Transverse colon (tissue), 4 donors: ENCODE data around the gene WDR19.

Source experiments
- EP300 ChIP-seq: sonication (generic); formaldehyde crosslinking; IDR thresholded peaks from one replicate; pipeline ENCODE4 v1.6.1; 2017; ENCODE audit warnings: antibody characterized with exemption, low read depth
- POLR2A ChIP-seq: fragments of 450-650 bp; IDR thresholded peaks from one replicate; pipeline ENCODE4 v1.6.1; 2016; ENCODE audit warnings: antibody characterized with exemption, mild to moderate bottlenecking, moderate library complexity
- POLR2AphosphoS5 ChIP-seq, 3 donors: sonication (generic); formaldehyde crosslinking; IDR thresholded peaks; one replicate each; pipeline ENCODE4 v1.6.1; 2016; ENCODE audit warnings: antibody characterized with exemption in 3 of 3
- TF ChIP-seq, protein P1 (sequence below), 5 experiments: fragments of 200-600 bp in 3 of 5; fragments of 450-650 bp in 2 of 5; sonication (generic) in 3 of 5; IDR thresholded peaks; 1 replicate in 2 of 5; 2 replicates in 3 of 5; pipeline ENCODE4 v1.5.1; 2016 to 2017; ENCODE audit warnings: antibody characterized with exemption in 5 of 5, inconsistent platforms in 3 of 5, mild to moderate bottlenecking in 2 of 5, moderate library complexity in 1 of 5

DNA sequence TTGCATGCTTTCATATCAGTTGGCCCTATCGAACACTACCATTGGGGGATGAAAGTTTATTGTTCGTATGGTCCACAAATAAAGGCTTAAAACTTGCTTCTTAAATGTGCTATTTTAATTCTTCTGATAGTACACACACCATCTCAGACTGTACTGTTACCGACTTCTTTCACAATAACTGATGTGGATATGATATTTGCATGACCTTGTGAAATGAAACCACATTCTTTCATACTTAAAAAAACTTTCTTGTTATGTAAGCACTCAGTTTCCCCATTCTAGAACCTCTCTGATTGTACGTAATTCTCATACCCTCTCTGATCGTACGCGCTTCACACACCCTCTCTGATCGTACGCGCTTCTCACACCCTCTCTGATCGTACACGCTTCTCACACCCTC, 12.0 kb upstream of the WDR19 start:
- no peak for TF ChIP-seq POLR2AphosphoS5 (IDR thresholded peaks at IDR 0.05)
- TF ChIP-seq, protein P1, sequence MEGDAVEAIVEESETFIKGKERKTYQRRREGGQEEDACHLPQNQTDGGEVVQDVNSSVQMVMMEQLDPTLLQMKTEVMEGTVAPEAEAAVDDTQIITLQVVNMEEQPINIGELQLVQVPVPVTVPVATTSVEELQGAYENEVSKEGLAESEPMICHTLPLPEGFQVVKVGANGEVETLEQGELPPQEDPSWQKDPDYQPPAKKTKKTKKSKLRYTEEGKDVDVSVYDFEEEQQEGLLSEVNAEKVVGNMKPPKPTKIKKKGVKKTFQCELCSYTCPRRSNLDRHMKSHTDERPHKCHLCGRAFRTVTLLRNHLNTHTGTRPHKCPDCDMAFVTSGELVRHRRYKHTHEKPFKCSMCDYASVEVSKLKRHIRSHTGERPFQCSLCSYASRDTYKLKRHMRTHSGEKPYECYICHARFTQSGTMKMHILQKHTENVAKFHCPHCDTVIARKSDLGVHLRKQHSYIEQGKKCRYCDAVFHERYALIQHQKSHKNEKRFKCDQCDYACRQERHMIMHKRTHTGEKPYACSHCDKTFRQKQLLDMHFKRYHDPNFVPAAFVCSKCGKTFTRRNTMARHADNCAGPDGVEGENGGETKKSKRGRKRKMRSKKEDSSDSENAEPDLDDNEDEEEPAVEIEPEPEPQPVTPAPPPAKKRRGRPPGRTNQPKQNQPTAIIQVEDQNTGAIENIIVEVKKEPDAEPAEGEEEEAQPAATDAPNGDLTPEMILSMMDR (IDR thresholded peaks at IDR 0.05): no peak
- TF ChIP-seq EP300: no peak
- no peak for TF ChIP-seq POLR2A
